Measurements from ENCODE around the gene TRAM2. TPM values are rescaled to one million over a fixed set of nuclear protein-coding genes. Genes with fewer than 3 reads are reported as not detected.

TRAM2 gene
- total RNA-seq, 1 experiment from 2014 or later, result 21.3 TPM

- ATAC-seq (no peak), DNase-seq (ENCODE audit: low read depth, low spot score) (no peak)
- no peak overlapping the region for H3K9ac ChIP-seq (ENCODE audit: low read length)
- ChIA-PET CTCF (no interaction called here), RAD21 (ENCODE audit: low non-redundant PET in 1 of 2, low total read pairs in 2 of 2, uncharacterized antibody in 2 of 2, unreplicated experiment in 2 of 2) (no interaction called here), POLR2A (no interaction called here)
- H3K27me3 ChIP-seq (ENCODE audit: insufficient read depth, low read length), result no peaks in the 10 kb centered on the region
- no peak overlapping the region for H3K4me2 ChIP-seq (ENCODE audit: low read length)
- H3K27ac ChIP-seq (ENCODE audit: low read depth, low read length), result no peak overlapping the region
- H3K4me1 ChIP-seq (ENCODE audit: control insufficient read depth in 1 of 2, insufficient read depth in 2 of 2, low read length in 2 of 2), result peaks cover 30 to 60% of the 10 kb centered on the region in 2 experiments
- peaks cover 0 to 7% of the 10 kb centered on the region in 2 experiments; a peak in 1 of 4 replicates for H3K36me3 ChIP-seq (ENCODE audit: control insufficient read depth in 1 of 2, insufficient read depth in 2 of 2, low read length in 2 of 2)
- H3K9me2 ChIP-seq (ENCODE audit: insufficient read depth), result no peaks in the 10 kb centered on the region
- no TSS peak for BruUV-seq (replicated peaks)
- no peaks in the 10 kb centered on the region for H4K20me1 ChIP-seq (ENCODE audit: insufficient read depth)
- no peak overlapping the region for H2AFZ ChIP-seq (ENCODE audit: low read depth, low read length, poor library complexity, severe bottlenecking)
- intact Hi-C loops (cut with micrococcal nuclease), result loop anchor here (10.0 kb wide), 1 partner anchor 225 kb away; the partner anchor contains the start of gene MCM3
- H3K9me3 ChIP-seq (ENCODE audit: control insufficient read depth in 1 of 2, insufficient read depth in 1 of 2, low read depth in 1 of 2, low read length in 2 of 2), result no peaks in the 10 kb centered on the region
- no peak for TF ChIP-seq ELF1 (IDR thresholded peaks at IDR 0.05; ENCODE audit: borderline replicate concordance, low read depth)
- no peak for TF ChIP-seq ZBTB33 (IDR thresholded peaks at IDR 0.05; ENCODE audit: extremely low read depth, insufficient replicate concordance, low read length)
- TF ChIP-seq EZH2phosphoT487 (IDR thresholded peaks at IDR 0.05; ENCODE audit: borderline replicate concordance), result no peak
- TF ChIP-seq SP1 (IDR thresholded peaks at IDR 0.05; ENCODE audit: low read depth), result no peak
- TF ChIP-seq SIN3A (IDR thresholded peaks at IDR 0.05; ENCODE audit: low read depth), result no peak
- no peak for TF ChIP-seq ATF3 (IDR thresholded peaks at IDR 0.05)
- no peak for TF ChIP-seq REST (IDR thresholded peaks at IDR 0.05; ENCODE audit: low read depth)
- no peak for TF ChIP-seq ZNF274 (IDR thresholded peaks at IDR 0.05; ENCODE audit: low read depth, low read length)
- TF ChIP-seq SRF (IDR thresholded peaks at IDR 0.05; ENCODE audit: low read depth), result no peak
- no peak for TF ChIP-seq MAX (IDR thresholded peaks at IDR 0.05)
- no peak for TF ChIP-seq TCF7L2 (IDR thresholded peaks at IDR 0.05; ENCODE audit: borderline replicate concordance, extremely low read depth, insufficient read depth, insufficient read length)
- TF ChIP-seq JUND (IDR thresholded peaks at IDR 0.05), result no peak
- no peak for TF ChIP-seq ZFX (IDR thresholded peaks at IDR 0.05)
- no peak for TF ChIP-seq RAD21 (IDR thresholded peaks at IDR 0.05; ENCODE audit: low read depth)
- TF ChIP-seq EZH2 (IDR thresholded peaks at IDR 0.05), result no peak
- TF ChIP-seq POLR2A (IDR thresholded peaks at IDR 0.05; ENCODE audit: borderline replicate concordance, extremely low read depth, insufficient read depth, insufficient read length), result no peak
- H3K79me2 ChIP-seq (ENCODE audit: insufficient read depth, low read length), result no peaks in the 10 kb centered on the region
- no peak overlapping the region for H3K4me3 ChIP-seq (replicated peaks in 1 of 2; ENCODE audit: low read depth in 1 of 2, low read length in 2 of 2)
These were observed 67.3 kb downstream of the TRAM2 start for GRCh38 chr6:52509281-52510212.
